ENCODE measurements around the gene EPSTI1.

- TF ChIP-seq, protein P1, sequence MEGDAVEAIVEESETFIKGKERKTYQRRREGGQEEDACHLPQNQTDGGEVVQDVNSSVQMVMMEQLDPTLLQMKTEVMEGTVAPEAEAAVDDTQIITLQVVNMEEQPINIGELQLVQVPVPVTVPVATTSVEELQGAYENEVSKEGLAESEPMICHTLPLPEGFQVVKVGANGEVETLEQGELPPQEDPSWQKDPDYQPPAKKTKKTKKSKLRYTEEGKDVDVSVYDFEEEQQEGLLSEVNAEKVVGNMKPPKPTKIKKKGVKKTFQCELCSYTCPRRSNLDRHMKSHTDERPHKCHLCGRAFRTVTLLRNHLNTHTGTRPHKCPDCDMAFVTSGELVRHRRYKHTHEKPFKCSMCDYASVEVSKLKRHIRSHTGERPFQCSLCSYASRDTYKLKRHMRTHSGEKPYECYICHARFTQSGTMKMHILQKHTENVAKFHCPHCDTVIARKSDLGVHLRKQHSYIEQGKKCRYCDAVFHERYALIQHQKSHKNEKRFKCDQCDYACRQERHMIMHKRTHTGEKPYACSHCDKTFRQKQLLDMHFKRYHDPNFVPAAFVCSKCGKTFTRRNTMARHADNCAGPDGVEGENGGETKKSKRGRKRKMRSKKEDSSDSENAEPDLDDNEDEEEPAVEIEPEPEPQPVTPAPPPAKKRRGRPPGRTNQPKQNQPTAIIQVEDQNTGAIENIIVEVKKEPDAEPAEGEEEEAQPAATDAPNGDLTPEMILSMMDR (IDR thresholded peaks at IDR 0.05): no peak
- TF ChIP-seq MYC (IDR thresholded peaks at IDR 0.05; ENCODE audit: borderline replicate concordance, low read length): no peak
- no peak for TF ChIP-seq ZFP36 (IDR thresholded peaks at IDR 0.05; ENCODE audit: borderline replicate concordance, partially characterized antibody)
- no peak for TF ChIP-seq POLR2A (IDR thresholded peaks at IDR 0.05; ENCODE audit: low read length)
- no peak for TF ChIP-seq USF2 (IDR thresholded peaks at IDR 0.05)
- no peak for TF ChIP-seq PBX3 (IDR thresholded peaks at IDR 0.05)
- TF ChIP-seq MAX (IDR thresholded peaks at IDR 0.05): no peak
- no peak for TF ChIP-seq ZC3H11A (IDR thresholded peaks at IDR 0.05)
Observed at GRCh38 chr13:42996584-42996983, 4.5 kb upstream of the EPSTI1 start.

Measured in A549 (cell line).